Head of caudate nucleus (tissue), 42 donors: ENCODE results near the gene GLRX2.
"Not testable (repeated sequence)": the region's sequence is repeated elsewhere in the genome, so short reads cannot be mapped to it uniquely, and the experiment has no call there.

Source experiments
- DNase-seq, 42 donors: peaks; one replicate each; pipeline versions ENCODE4 v3.0.0 to v3.0.0-alpha.2; 2020 to 2021; ENCODE audit warnings: mixed read lengths in 7 of 42
- intact Hi-C: fragments of 100-400 bp; cut with DNase I; formaldehyde crosslinking; loops from one replicate; pipeline ENCODE4 v1.15.0; 2022

The GLRX2 gene, protein sequence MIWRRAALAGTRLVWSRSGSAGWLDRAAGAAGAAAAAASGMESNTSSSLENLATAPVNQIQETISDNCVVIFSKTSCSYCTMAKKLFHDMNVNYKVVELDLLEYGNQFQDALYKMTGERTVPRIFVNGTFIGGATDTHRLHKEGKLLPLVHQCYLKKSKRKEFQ

DNA sequence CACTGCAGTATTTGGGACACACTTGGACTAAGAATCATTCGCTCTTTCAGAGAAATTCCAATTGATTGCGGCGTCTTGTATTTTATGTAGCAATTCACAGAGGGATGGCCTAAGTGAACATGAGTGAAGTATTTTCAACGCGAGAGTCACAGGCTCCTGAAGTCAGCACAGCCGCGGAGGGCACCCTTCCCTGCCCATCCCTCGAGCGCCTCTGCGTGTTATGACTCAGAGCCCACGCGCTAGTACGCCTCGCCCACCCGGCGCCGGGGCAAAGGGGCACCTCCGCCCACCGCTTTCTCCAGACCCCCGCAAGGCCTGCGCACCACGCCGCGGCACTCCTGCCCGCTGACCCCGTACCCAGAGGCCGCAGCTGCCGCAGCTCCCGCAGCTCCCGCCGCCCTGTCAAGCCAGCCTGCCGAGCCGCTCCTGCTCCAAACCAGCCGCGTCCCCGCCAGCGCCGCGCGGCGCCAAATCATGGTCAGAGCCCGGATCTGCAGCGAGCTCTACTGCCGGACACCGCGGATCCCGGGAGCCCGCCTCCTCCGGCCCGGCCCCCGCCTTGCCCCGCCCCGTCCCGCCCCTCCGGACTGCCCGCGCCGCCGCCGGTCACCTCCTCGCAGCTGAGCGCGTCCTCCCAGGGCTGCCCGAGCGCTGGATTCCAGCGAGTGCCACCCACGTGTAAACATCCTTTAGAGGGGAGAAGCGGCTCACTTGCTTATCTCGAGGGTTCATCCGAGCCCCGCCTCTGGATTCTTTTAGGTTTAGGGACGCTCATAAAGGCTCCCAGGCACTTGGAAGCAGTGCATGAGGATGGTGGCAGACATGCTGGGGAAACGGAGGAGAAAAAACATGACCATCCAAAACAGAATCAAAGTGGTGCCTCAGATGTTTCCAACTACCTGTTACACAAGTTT lies at the start of gene GLRX2:
GLRX2 (minus strand) TSS at position 508 of the 914 bp plus-strand sequence; CDS start at position 476, 32 bp downstream.
- intact Hi-C loops, result loop anchor here (5.0 kb wide), 1 partner anchor 43 kb away; no protein-coding TSS in a partner anchor
- peak; percentile 50 to 93 (median 86) for DNase-seq

DNA sequence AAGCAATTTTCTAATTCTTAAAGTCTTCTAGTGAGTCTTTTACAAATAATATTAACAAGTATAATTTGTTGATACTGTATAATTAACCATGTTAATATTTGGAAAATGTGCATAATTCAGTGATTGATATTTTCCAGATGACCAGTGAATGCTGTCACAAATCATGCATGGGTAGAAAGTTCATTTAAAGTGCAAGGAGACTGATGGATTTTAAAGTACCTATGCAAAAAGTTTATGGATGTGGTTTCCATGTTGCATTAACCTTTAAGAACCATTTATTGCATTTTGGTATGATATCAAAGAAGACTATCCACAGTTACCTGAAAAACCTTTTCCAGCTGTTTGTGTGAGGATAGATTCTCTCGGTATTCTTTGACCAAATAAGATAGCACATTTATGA lies 39.8 kb upstream of the GLRX2 start:
- intact Hi-C loops, result no loop called here
- no peak for DNase-seq

DNA sequence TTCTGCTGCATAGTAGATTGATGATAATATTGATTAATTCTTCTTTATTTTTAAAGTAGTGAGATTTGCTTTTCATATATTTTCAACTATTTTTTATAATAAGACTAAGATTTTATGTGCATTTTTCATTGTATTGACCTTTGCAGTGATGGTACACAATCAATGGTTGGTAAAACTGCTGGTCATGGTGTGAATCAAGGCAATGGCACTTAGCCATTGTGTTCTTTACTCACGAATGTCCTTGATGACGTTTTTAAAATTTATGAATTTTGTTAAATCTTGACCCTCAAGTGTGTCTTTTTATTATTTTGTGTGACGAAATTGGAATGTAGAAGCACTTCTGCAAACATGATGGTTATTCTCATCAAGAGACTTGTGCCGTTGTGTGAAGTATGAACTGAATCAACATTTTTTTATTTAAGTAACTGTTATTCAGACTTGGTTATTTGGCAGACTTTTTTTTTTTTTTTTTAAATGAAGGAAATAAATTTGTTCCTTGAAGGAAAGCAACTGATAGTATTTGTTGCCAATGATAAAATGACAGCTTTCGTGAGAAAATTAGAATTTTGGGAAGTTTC lies 39.2 kb upstream of the GLRX2 start:
- intact Hi-C loops, result no loop called here
- DNase-seq, result no peak

DNA sequence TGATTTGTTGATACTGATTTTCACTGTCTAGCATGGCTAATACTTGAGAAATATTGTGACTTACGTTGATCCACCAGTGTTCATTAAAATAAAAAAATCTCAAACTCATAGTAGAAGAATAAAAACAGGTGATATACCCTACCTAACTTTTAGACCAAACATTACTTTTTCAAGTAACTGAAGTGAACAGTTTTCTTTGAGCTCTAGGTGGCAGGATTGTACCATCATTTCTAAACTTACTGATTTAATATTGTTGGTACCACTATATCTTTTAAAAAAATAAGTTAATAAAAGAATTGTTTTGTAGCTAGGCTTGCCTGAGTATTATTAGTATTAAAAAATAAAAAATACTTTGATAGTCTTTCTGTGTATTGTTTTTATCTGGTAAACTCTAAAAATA lies 38.1 kb upstream of the GLRX2 start:
- DNase-seq, result no peak
- intact Hi-C loops, result no loop called here

DNA sequence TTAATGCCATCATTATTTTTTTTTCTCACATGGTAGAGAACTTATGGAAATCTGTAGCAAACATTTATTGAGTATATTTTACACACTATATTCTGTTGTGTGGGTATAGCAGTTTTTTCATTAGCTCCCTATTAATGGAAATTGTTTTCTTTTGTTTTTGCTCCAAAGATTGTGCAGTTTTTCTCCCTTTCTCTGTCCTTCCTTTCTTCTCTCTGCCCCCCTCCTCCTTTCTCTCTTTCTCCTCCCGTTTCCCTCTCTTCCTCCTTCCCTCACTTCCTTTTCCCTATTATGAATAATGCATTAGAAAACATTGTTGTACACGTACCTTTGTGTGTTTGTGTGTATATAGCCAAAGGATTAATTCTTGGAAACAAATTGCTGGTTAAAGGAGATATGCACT lies 37.2 kb upstream of the GLRX2 start:
- no peak for DNase-seq
- intact Hi-C loops, result no loop called here

DNA sequence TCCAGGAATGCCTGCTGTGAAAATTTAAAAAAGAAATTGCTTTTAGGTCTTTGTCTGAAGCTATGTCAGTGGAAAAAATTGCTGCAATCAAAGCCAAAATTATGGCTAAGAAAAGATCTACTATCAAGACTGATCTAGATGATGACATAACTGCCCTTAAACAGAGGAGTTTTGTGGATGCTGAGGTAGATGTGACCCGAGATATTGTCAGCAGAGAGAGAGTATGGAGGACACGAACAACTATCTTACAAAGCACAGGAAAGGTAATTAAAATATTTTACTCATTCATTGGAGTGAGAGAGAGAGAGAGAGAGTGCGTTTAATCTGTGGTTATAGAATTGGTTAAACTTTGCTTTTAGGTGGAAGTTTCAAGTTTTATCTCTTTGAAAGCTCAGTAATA lies 36.6 kb upstream of the GLRX2 start:
- intact Hi-C loops, result no loop called here
- no peak for DNase-seq

DNA sequence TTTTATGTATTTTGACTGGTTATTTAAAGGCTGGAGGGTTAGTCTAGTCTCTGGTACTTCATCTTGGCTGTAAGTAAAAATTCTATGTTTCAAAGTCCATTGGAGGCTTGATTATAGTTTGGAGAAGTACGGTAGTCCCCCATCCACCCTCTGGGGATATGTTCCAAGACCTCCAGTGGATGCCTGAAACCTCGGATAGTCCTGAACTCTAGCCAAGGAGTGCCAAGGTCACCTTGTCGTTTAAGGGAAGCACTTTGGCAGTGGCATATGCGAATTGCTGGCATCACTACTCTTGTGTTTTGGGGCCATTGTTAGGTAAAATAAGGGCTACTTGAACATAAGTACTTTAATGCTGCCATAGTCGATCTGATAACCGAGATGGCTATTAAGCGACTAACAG lies 35.0 kb upstream of the GLRX2 start:
- intact Hi-C loops, result no loop called here
- DNase-seq, result no peak

DNA sequence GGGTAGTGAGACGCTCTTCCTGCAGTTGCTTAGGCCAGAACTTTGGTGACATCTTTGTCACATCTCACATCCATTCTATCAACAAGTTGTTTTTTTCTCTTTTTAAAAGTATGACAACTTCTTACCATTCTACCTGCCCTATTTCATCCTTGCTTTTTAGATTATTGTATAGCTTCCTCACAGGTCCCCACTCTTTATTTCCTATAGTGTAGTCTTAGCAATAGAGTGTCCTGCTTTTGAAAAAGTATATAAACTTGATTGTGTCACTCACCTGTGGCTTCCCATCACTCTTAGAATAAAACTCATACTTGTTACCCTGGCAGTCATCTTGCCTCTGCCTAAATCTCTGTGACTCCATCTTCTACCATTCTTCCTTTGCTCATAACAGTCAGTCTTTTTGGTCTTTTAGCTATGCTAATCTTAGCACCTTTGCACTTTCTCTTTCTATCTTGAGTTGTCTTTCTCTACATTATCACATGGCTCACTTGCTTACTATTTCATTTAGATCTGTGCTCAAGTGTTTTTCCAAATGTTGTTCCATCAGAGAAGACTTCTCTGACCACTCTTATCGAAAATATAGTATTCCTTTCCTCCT lies 26.1 kb upstream of the GLRX2 start:
- intact Hi-C loops, result no loop called here
- DNase-seq, result no peak

DNA sequence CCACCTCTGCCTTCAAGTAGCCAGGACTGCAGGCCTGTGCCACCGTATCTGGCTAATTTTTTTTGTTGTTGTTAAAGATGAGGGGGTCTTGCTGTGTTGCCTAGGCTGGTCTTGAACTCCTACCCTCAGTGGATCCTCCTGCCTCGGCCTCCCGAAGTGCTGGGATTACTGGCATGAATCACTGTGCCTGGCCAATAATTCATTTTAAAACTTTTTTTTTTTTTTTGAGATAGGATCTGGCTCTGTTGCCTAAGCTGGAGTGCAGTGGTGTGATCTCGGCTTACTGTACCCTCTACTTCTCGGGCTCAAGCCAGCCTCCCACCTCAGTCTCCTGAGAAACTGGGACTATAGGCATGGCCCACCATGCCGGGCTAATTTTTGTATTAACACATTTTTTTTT lies 20.2 kb upstream of the GLRX2 start:
- intact Hi-C loops, result no loop called here

DNA sequence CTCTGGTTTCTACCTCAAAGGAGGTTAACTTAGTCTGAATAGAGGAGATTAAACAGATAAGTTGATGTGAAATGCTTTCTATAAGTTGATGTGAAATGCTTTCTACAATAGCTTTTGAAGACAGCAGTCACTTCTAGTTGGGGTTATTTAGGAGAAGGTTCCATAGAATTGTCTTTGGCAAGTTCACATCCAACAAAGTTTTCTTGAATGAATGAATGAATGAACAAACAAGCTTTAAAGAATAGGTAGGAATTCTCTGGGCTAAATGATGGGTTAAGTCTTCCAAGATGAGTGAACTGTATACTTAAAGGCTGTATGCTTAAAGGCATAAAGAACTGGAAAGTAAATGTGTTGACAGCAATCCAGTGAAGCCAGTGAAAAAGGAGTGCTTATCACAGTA lies 18.5 kb upstream of the GLRX2 start:
- intact Hi-C loops, result loop anchor here (5.0 kb wide), 2 partner anchors 66 to 316 kb away; partner anchors contain the start of genes RGS2, RO60 and UCHL5
- DNase-seq, result no peak

More for the DNA sequence above, 20.2 kb upstream of the GLRX2 start:
- DNase-seq, result no peak

DNA sequence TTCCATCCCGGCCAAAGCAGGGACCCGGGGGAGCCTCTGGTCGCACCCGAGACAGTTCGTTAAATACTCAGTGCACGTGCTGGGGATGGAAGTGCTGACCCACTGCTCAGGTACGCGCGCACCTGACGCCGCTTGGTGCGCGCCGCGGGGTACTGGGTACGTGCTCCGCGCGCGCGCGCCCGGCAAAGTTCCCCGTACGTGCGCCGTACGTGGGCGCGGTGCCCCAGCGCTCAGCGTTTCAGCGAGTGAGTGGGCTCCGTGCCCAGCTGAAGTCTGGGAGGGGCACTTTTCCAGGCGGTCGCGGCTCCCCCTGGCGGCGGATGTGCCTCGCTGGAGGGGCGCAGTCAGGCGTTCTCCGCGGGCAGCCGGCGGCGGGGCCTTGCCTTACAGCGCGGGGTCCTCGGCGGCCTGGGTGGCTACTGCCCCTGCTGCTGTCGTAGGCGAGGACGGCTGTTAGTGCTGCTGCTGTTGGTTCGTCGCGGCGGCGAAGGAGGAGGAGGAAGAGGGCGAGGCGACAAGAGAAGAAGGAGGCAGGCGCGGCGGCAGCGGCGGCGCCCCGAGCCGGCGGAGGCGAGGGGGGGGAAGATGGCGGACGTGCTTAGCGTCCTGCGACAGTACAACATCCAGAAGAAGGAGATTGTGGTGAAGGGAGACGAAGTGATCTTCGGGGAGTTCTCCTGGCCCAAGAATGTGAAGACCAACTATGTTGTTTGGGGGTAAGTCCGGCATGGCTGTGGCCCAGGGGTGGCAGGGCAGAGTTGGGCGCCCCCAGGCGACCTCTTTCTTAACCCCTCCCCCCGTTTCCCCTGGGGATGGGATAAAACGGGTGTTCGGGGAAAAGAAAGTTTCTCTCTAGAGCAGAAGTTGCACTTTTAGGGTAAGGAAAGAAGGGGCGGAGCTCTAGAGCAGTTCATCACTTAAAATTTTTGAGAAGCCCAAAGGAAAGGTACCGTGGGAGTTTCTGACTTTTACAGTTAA lies 16.7 kb upstream of the GLRX2 start, which contains the start of gene CDC73:
CDC73 (plus strand) TSS at position 416 of the 978 bp plus-strand sequence; CDS start at position 586, 170 bp downstream.
- peak; percentile 90 to 99 (median 98) for DNase-seq
- intact Hi-C loops, result loop anchor here (5.0 kb wide), 2 partner anchors 65 to 315 kb away; partner anchors contain the start of genes RGS2, RO60 and UCHL5

DNA sequence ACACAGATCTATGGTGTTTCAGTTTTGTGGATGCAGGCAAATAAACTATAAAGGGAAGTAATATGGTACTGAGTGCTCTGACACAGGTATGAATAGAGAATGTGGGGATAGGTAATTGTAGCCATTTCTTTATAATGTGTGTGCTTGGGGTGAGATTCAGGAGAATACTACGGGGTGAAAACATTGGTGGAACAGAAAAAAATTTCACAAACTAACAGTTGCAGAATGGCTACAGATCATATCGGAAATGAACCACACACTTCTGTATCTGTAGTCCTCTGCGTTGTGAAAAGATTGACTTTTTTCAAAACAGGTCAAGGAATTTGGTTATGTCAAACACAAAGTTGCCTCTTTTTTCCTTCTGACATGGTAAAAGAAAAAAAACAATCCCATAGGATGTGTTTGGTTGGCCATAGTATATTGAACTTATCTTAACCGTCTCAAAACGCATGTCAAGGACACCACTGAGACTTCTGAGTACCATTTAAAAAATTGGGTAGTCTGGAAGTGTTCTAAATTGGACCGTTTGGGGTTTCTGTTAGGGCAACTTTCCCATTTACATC lies 15.5 kb upstream of the GLRX2 start:
- intact Hi-C loops, result loop anchor here (5.0 kb wide), 2 partner anchors 63 to 313 kb away; partner anchors contain the start of genes RGS2, RO60 and UCHL5

DNA sequence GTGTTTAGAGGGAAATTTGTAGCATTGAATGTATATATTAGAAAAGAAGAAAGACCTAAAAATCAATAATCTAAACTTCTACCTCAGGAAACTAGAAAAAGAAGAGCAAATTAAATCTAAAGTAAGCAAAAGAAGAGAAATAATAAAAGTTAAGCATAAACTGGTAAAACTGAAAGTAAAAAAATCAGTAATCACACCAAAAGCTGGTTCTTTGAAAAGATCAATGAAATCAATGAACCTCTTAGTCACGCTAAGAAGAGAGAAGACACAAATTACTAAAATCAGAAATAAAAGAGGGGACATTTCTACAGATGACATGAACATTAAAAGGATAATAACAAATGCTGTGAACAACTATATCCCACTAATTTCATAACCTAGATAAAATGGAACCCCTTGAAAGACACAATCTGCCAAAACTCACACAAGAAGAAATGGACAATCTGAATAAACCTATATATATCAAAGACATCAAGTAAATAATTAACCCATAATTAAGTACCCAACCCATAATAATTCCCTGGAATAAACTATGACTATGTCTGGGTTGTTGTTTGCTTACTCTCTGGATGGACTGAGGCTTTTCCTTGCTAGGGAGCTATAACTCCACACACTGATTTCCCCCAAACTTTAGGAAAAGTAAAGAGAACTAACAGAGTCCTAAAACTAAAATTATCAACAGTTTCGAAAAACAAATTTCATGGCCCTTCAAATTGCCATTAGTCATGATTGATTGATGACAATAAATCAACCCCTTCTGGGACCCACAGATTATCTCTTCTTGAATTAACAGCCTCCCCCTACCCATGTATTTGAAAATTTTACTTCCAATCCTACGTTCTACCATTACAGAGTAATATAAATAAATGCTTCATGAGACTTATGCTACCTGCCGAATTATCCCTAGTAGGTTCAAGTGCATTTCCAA lies 13.9 kb upstream of the GLRX2 start:
- DNase-seq, result no peak
- intact Hi-C loops, result no loop called here

More for the DNA sequence above, 15.5 kb upstream of the GLRX2 start:
- DNase-seq, result no peak

DNA sequence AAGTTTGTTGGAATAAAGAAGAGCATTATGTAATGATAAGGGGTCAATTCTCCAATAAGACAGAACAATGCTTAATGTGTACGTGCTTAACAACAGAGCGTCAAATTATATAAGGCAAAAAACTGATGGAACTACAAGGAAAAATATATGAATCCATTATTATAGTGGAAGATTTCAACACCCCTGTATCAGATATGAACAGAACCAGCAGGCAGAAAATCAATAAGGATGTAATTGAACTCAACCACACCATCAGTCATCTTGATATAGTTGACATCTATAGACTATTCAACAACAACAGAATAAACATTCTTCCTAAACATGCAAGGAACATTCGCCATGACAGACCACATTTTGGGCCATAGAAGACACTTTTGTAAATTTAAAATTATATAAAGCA lies 13.0 kb upstream of the GLRX2 start:
- no peak for DNase-seq
- intact Hi-C loops, result no loop called here

DNA sequence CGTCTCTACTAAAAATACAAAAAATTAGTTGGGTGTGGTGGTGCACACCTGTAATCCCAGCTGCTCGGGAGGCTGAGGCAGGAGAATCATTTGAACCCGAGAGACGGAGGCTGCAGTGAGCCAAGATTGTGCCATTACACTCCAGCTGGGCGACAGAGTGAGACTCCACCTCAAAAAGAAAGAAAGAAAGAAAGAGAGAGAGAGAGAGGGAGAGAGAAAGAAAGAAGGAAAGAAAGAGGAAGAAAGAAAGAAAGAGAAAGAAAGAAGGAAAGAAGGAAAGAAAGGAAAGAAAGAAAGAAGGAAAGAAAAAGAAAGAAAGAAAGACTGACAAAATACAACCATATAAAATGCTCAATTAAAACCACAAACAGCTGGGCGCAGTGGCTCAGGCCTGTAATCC lies 12.0 kb upstream of the GLRX2 start:
- intact Hi-C loops, DNase-seq: not testable (repeated sequence)

DNA sequence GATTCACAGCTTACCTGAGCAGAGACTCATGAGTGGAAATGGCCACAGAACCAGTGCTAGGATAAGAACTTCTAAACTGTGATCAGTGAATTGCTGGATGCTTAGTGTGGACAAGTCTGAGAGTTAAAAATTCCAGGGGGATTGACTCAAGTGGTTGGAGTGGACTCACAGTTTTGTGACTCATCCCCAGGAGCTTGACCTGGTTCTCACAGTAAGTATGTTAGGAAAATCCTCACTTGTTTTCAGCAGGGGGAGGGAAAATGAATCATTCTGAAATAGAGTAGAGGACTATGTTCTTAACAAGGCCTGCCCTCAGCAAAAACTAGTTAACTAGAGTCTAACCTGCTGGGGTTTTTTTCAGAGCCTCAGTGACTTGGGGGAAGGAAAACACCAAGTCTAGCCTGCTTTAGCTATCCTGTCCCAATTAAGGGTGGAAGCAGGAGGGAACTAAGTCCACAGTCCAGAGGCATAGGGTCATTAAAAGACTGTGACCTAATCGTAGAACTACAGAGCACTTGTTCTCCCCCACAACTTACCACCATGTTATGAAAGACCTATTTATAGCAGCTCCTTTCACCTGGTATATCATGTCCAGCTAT lies 10.5 kb upstream of the GLRX2 start:
- no peak for DNase-seq

More for the DNA sequence above, 10.5 kb upstream of the GLRX2 start:
- intact Hi-C loops, result no loop called here
